Mucosa of descending colon (tissue), 3 donors: Measurements from ENCODE around the gene MT1M. TPM values are rescaled to one million over a fixed set of nuclear protein-coding genes. Genes with fewer than 3 reads are reported as not detected.

ENCODE experiments used
- ATAC-seq: fragments of 200-7000 bp; cut with Tn5 transposase; one replicate; pipeline ENCODE4 v1.9.1; 2020; ENCODE audit warnings: mild to moderate bottlenecking, moderate library complexity
- DNase-seq, 3 donors: peaks; one replicate each; pipeline ENCODE4 v3.0.0-alpha.2; 2020
- H3K36me3 ChIP-seq: fragments of 200-600 bp; one replicate; pipeline ENCODE4 v1.8.0; 2021; ENCODE audit warnings: low read depth, mild to moderate bottlenecking
- H3K4me1 ChIP-seq: fragments of 200-600 bp; one replicate; pipeline ENCODE4 v1.8.0; 2021; ENCODE audit warnings: low read depth, mild to moderate bottlenecking
- H3K4me3 ChIP-seq: fragments of 200-600 bp; one replicate; pipeline ENCODE4 v1.8.0; 2021; ENCODE audit warnings: mild to moderate bottlenecking
- H3K9me3 ChIP-seq: fragments of 200-600 bp; one replicate; pipeline ENCODE4 v1.8.0; 2021; ENCODE audit warnings: mild to moderate bottlenecking
- CTCF ChIP-seq: fragments of 200-600 bp; IDR thresholded peaks from one replicate; pipeline ENCODE4 v1.8.0; 2022; ENCODE audit warnings: antibody characterized with exemption, mild to moderate bottlenecking
- intact Hi-C, 2 donors: fragments of 100-400 bp; cut with DNase I in 1 of 2; cut with micrococcal nuclease in 1 of 2; formaldehyde crosslinking; loops; one replicate each; pipeline versions ENCODE4 v1.11.0 to v1.11.1; 2022; cut with DNase I, micrococcal nuclease
- total RNA-seq, 3 donors: library from RNA; stranded (reverse); fragmentation: NEBNext Ultra II Directional in 2 of 3; extraction: Animal tissue kit (Norgen Biotek cat#: 25700) in 2 of 3; gene quantifications; one replicate each; pipeline versions ENCODE4 v1.2.1 to v1.2.4, GENCODE V29; 2021 to 2023
- donor health status: DM: no; HTN: no; CAD: no; lungs with moderate emphysema.
- donor health status: DM: no; HTN: no; CAD: no.
- donor health status: DM: no; HTN: yes; CAD: no.

The MT1M gene
- total RNA-seq, 3 donors from 2014 or later: 9.5 to 40.0 (median 23.3) TPM

GRCh38 chr16:56601325-56601724 lies 31.1 kb upstream of the MT1M start:
- Histone ChIP-seq H3K4me1 (no peaks in the 10 kb centered on the region), H3K4me3 (no peak overlapping the region), H3K36me3 (no peaks in the 10 kb centered on the region), H3K9me3 (no peaks in the 10 kb centered on the region)
- ATAC-seq: no peak
- intact Hi-C loops: loop anchor here in 1 of 2 donors (10.0 kb wide), 1 partner anchor 87 kb away; no protein-coding TSS in a partner anchor
- no peak for DNase-seq
- TF ChIP-seq CTCF: no peak

GRCh38 chr16:56603589-56603988 lies 28.9 kb upstream of the MT1M start:
- peak; percentile 17 for ATAC-seq
- intact Hi-C loops: loop anchor here in 1 of 2 donors (10.0 kb wide), 1 partner anchor 89 kb away; no protein-coding TSS in a partner anchor
- H3K4me3 ChIP-seq: no peak overlapping the region

GRCh38 chr16:56604966-56605365 lies 27.5 kb upstream of the MT1M start:
- ATAC-seq (no peak), DNase-seq (no peak)
- TF ChIP-seq CTCF: no peak
- no peak overlapping the region for H3K4me3 ChIP-seq
- intact Hi-C loops: loop anchor here in 1 of 2 donors (10.0 kb wide), 1 partner anchor 90 kb away; no protein-coding TSS in a partner anchor
- no peaks in the 10 kb centered on the region for H3K36me3 ChIP-seq
- H3K4me1 ChIP-seq: peaks cover 11% of the 10 kb centered on the region
- no peaks in the 10 kb centered on the region for H3K9me3 ChIP-seq

More at GRCh38 chr16:56603589-56603988, 28.9 kb upstream of the MT1M start:
- DNase-seq: peak in 2 of 3 donors; percentile 48 to 74
- Histone ChIP-seq H3K4me1 (no peaks in the 10 kb centered on the region), H3K36me3 (no peaks in the 10 kb centered on the region), H3K9me3 (no peaks in the 10 kb centered on the region)
- peak; percentile 12 for TF ChIP-seq CTCF

- TF ChIP-seq CTCF: no peak
- no peak for ATAC-seq
These were observed 27.0 kb upstream of the MT1M start for GRCh38 chr16:56605475-56605874.

GRCh38 chr16:56606071-56606475 lies 26.4 kb upstream of the MT1M start:
- Histone ChIP-seq H3K36me3 (no peaks in the 10 kb centered on the region), H3K4me3 (no peak overlapping the region), H3K4me1 (peaks cover 20% of the 10 kb centered on the region), H3K9me3 (no peaks in the 10 kb centered on the region)
- TF ChIP-seq CTCF: no peak
- ATAC-seq (no peak), DNase-seq (peak in 1 of 3 donors; percentile 43)
- intact Hi-C loops: loop anchor here in 1 of 2 donors (10.0 kb wide), 1 partner anchor 91 kb away; no protein-coding TSS in a partner anchor

More at GRCh38 chr16:56605475-56605874, 27.0 kb upstream of the MT1M start:
- Histone ChIP-seq H3K4me3 (no peak overlapping the region), H3K9me3 (no peaks in the 10 kb centered on the region), H3K36me3 (no peaks in the 10 kb centered on the region), H3K4me1 (peaks cover 16% of the 10 kb centered on the region)
- intact Hi-C loops: loop anchor here in 1 of 2 donors (10.0 kb wide), 1 partner anchor 91 kb away; no protein-coding TSS in a partner anchor
- no peak for DNase-seq
